Esophagus muscularis mucosa (tissue), 4 donors: ENCODE results near the gene DRD5.

Source experiments
- CTCF ChIP-seq, 3 experiments: fragments of 200-600 bp in 2 of 3; fragments of 450-650 bp in 1 of 3; sonication (generic) in 2 of 3; IDR thresholded peaks; one replicate each; pipeline ENCODE4 v1.5.1; 2017 to 2019; ENCODE audit warnings: antibody characterized with exemption in 3 of 3, mild to moderate bottlenecking in 2 of 3, moderate library complexity in 1 of 3
- EP300 ChIP-seq: sonication (generic); formaldehyde crosslinking; IDR thresholded peaks from one replicate; pipeline ENCODE4 v1.6.1; 2017; ENCODE audit warnings: antibody characterized with exemption
- POLR2A ChIP-seq: fragments of 450-650 bp; IDR thresholded peaks from one replicate; pipeline ENCODE4 v1.6.1; 2017; ENCODE audit warnings: antibody characterized with exemption, moderate library complexity, mild to moderate bottlenecking, low read depth
- POLR2AphosphoS5 ChIP-seq, 2 donors: sonication (generic); formaldehyde crosslinking; IDR thresholded peaks; one replicate each; pipeline ENCODE4 v1.6.1; 2017; ENCODE audit warnings: antibody characterized with exemption in 2 of 2

GRCh38 chr4:9804918-9805317 is 23.5 kb downstream of the DRD5 start:
- TF ChIP-seq CTCF (IDR thresholded peaks at IDR 0.05): no peak
- TF ChIP-seq POLR2A: no peak
- no peak for TF ChIP-seq EP300
- no peak for TF ChIP-seq POLR2AphosphoS5 (IDR thresholded peaks at IDR 0.05)
